Fibroblast of skin of abdomen (primary cell): ENCODE measurements around the gene SCN2B.
"Not testable (repeated sequence)": the region's sequence is repeated elsewhere in the genome, so short reads cannot be mapped to it uniquely, and the experiment has no call there.

Experiments
- DNase-seq: peaks from one replicate; pipeline ENCODE4 v3.0.0-alpha.2; 2013

Gene SCN2B

GRCh38 chr11:118206391-118207031 lies 30.1 kb upstream of the SCN2B start:
- no peak for DNase-seq

GRCh38 chr11:118205606-118206378 lies 29.4 kb upstream of the SCN2B start:
- no peak for DNase-seq

- DNase-seq: no peak
Measured at GRCh38 chr11:118202599-118203422, 26.4 kb upstream of the SCN2B start.

DNA sequence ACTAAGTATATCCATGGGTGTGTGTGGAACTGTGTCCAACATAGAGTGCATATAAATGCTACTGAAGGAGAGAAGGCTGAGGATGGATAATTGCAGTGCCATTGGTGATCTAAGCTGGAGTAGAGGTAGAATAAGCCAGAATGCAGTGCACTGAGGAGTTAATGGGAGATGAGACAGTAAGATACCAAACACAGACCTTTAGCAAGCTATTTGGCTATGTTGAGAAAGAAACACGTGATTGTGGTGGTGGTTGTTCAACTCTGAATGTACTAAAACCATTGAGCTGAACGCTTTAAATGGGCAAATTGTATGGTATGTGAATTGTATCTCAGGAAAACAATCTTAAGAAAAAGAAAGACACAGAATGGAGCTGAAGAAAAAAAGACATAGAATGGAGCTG lies 25.5 kb upstream of the SCN2B start:
- DNase-seq: no peak

- DNase-seq: no peak
Measured at GRCh38 chr11:118200901-118201680, 24.7 kb upstream of the SCN2B start.

- no peak for DNase-seq
Measured at GRCh38 chr11:118200497-118200896, 24.1 kb upstream of the SCN2B start.

DNA sequence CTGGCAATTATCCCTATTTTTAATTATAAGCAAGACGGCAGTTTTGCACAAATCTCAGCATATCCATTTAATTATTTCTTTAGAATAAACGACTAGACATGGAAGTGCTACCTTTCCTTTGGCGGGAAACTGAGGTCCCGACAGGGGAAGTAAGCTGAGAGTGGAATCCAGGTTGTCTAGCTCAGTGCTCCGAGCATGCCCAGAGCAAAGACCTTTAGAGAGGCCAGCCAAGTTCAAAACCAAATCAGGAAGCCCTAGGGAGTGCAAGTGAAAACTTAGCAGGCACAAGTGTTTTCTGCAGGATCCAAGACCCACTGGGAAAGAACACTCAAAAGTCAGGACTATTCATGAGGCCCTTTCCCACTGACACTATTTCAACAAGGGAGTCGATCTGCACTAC lies 22.7 kb upstream of the SCN2B start:
- no peak for DNase-seq

GRCh38 chr11:118198370-118198769 lies 21.9 kb upstream of the SCN2B start:
- DNase-seq: peak; percentile 54

GRCh38 chr11:118194835-118195627 lies 18.6 kb upstream of the SCN2B start:
- DNase-seq: peak; percentile 53

DNA sequence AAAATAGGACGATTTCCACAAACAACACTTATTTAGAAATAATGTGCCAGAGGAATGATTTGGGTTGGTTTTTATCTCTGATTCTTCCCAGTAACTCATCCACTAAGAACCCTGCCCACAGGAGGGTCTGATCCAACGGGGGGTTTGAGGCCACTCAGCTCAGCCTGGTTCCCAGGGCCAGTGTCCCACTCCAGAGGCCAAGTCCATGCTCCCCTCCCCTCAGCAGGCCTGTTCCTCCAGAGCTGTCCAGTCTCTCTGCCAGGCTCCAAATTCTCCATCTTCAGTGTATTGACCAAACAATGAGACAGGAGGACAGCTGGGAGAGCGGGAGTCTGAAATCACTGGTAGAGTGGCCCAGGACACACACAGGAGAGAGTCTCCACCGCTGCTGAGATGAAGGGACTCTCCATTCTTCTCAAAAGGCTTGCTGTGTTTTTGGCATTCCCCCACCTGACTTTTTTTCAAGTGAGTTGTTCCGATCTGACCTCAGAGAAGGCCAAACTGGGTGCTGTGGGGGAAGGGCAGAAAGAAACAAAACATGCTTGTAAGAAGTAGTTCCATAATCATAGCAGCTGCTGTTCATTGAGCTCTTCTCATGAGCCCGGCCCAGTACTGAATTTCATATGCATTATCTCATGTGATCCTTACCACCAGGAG lies 17.6 kb upstream of the SCN2B start:
- DNase-seq: no peak

- not testable (repeated sequence) for DNase-seq
Measured at GRCh38 chr11:118192817-118193216, 16.4 kb upstream of the SCN2B start.

DNA sequence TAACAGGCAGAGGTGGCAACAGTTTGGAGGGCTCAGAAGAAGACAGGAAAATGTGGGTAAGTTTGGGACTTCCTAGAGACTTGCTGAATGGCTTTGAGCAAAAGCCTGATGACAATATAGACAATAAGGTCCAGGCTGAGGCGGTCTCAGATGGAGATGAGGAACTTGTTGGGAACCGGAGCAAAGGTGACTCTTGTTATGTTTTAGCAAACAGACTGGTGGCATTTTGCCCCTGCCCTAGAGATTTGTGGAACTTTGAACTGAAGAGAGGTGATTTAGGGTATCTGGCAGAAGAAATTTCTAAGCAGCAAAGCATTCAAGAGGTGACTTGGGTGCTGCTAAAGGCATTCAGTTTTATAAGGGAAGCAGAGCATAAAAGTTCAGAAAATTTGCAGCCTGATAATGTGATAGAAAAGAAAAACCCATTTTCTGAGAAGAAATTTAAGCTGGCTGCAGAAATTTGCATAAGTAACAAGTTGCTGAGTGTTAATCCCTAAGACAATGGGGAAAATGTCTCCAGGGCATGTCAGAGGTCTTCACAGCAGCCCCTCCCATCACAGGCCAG lies 14.6 kb upstream of the SCN2B start:
- not testable (repeated sequence) for DNase-seq

- DNase-seq: no peak
Measured at GRCh38 chr11:118186346-118187107, 10.1 kb upstream of the SCN2B start.

GRCh38 chr11:118184784-118185579 lies 8.5 kb upstream of the SCN2B start:
- DNase-seq: no peak

- DNase-seq: not testable (repeated sequence)
Measured at GRCh38 chr11:118183691-118184090, 7.3 kb upstream of the SCN2B start.

DNA sequence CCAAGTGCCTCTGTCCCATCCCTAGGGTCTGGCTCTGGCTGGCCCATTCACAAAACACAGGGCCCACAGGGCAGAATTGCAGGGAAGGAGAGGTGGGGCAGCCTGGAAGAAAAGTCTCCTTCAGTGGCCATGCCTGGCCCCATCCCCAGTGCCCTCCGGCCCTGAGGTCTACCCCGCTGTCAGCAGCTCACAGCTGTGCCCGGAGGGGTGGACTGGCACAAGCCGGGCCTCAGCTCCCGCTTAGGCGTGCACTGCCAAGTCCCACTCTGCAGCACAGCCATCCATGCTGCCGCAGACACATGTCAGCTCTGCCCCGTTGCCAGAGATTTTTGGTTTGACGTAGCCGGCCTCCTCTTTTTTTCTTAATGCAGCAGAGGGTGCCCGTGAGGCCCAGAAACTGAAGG lies 3.9 kb upstream of the SCN2B start:
- peak; percentile 67 for DNase-seq

DNA sequence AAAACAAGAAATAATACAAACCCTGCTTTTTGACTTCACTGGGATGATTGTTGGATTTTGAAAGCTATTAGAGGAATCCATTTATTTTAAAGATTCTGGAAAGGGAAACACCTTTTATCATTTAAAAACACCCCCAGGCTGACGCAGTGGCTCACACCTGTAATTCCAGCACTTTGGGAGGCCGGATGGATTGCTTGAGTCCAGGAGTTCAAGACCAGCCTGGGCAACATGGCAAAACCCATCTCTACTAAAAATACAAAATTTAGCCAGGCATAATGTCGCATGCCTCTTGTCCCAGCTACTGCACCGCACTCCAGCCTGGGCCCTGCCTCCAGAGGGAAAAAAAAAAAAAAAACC lies 317 bp upstream of the SCN2B start:
- DNase-seq: no peak

DNA sequence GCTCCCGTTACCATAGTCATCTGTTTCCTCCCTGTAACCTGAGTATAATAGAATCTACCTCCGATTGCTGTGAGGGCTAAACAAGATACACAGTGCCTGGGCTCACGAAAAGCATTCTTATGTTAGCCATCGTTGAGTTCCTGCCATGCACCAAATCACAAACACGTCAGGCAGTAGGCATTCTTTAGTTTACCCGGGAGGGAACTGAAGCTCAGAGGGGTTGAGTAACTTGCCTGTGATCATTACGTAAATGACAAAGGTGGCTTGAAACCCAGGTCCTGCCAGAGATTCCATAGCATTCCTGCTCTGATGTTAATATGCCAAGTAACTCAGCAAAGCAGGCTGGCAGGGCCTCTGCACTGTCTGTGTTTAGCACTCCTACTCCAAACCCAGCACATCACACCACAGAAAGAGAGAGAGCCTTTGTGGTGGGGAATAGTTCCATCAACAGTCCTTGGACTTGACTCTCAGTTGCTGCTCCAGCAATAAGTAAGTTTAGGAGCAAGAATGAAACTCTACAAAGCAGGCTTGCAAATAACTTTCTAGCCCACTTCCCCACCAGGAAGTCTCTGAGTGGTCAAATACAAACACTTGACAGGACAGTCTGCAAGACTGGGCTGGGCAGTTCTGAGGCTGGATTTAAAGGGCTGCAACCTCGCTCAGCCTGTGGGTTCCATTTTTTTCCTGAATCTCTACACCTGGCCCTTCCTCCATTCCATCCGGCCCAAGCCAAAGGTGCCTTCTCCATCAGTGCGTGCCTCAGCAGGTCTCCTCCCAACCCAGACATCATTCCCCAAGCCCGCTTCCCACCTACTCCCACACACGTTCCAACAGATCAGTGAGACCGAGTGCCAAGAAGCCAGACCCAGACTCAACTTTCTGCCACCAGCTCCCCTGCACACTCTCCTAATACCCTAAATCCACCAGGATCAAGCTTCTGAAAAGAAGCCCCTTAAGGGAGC lies 1.1 kb downstream of the SCN2B start:
- peak; percentile 29 for DNase-seq
